B cell (primary cell): Measurements from ENCODE around the gene CPLX3. TPM values are rescaled to one million over a fixed set of nuclear protein-coding genes. Genes with fewer than 3 reads are reported as not detected.
A peak's percentile ranks its signal among the peaks of the same experiment; 100 is the strongest.

Experiments
- ATAC-seq: fragments of 200-7000 bp; cut with Tn5 transposase; one replicate; pipeline ENCODE4 v1.10.0; 2021; ENCODE audit warnings: low read depth, mild to moderate bottlenecking, moderate number of reproducible peaks, moderate library complexity
- CTCF ChIA-PET: fragments of 350-600 bp; sonication (Branson Sonifier 250); formaldehyde crosslinking; loops from one replicate; lab custom pipeline; 2021; ENCODE audit warnings: antibody characterized with exemption, inconsistent platforms; lab: Charles Lee
- POLR2A ChIA-PET: fragments of 350-600 bp; sonication (Branson Sonifier 250); formaldehyde crosslinking; loops from one replicate; lab custom pipeline; 2021; ENCODE audit warnings: antibody characterized with exemption; lab: Charles Lee
- DNase-seq: peaks from one replicate; pipeline ENCODE4 v3.0.0; 2013
- H2AFZ ChIP-seq: 2 replicates; pipeline ENCODE4 v1.6.1; 2012; ENCODE audit warnings: mild to moderate bottlenecking, low read depth, low read length; ENCODE audit not compliant: insufficient read depth, poor library complexity, severe bottlenecking
- H3K27ac ChIP-seq, 2 donors: 1 replicate in 1 of 2; 2 replicates in 1 of 2; pipeline ENCODE4 v1.5.1; 2012 to 2013; ENCODE audit warnings: low read length in 2 of 2, mild to moderate bottlenecking in 2 of 2, moderate library complexity in 1 of 2
- H3K27me3 ChIP-seq, 4 experiments: fragments of 200-600 bp in 1 of 4; sonication (generic) in 1 of 4; replicated peaks in 1 of 4; 1 replicate in 2 of 4; 2 replicates in 2 of 4; pipeline versions ENCODE4 v1.6.1 to v1.7.0; 2013 to 2016; ENCODE audit warnings: low read length in 3 of 4, mild to moderate bottlenecking in 2 of 4, mixed read lengths in 1 of 4, moderate library complexity in 1 of 4; ENCODE audit not compliant: insufficient read depth in 4 of 4, control insufficient read depth in 3 of 4; ENCODE audit errors: control extremely low read depth in 1 of 4
- H3K36me3 ChIP-seq, 2 experiments: replicated peaks in 1 of 2; 1 replicate in 1 of 2; 2 replicates in 1 of 2; pipeline versions ENCODE4 v1.6.1 to v1.7.1; 2013; ENCODE audit warnings: low read length in 1 of 2; ENCODE audit not compliant: insufficient read depth in 2 of 2, control insufficient read depth in 1 of 2; ENCODE audit errors: control extremely low read depth in 1 of 2, extremely low read depth in 1 of 2
- H3K4me1 ChIP-seq, 2 donors: fragments of 200-600 bp in 1 of 2; sonication (generic) in 1 of 2; 1 replicate in 1 of 2; 2 replicates in 1 of 2; pipeline versions ENCODE4 v1.5.1 to v1.6.1; 2013 to 2017; ENCODE audit warnings: low read length in 2 of 2; ENCODE audit not compliant: control insufficient read depth in 2 of 2, insufficient read depth in 2 of 2
- H3K4me2 ChIP-seq: replicated peaks from 2 replicates; pipeline ENCODE3; 2012; ENCODE audit warnings: mild to moderate bottlenecking, low read depth, low read length; ENCODE audit not compliant: poor library complexity, severe bottlenecking
- H3K4me3 ChIP-seq, 5 experiments: fragments of 200-600 bp in 1 of 5; sonication (generic) in 1 of 5; 1 replicate in 3 of 5; 2 replicates in 2 of 5; pipeline versions ENCODE4 v1.5.1 to v1.7.0; 2011 to 2016; ENCODE audit warnings: low read length in 4 of 5, mild to moderate bottlenecking in 4 of 5, low read depth in 2 of 5, control low read depth in 1 of 5, moderate library complexity in 1 of 5; ENCODE audit not compliant: insufficient read depth in 1 of 5; ENCODE audit errors: control extremely low read depth in 1 of 5, extremely low read depth in 1 of 5
- H3K79me2 ChIP-seq: fragments of 200-600 bp; sonication (generic); one replicate; pipeline ENCODE4 v1.6.0; 2016; ENCODE audit warnings: low read length; ENCODE audit not compliant: control insufficient read depth, insufficient read depth
- H3K9ac ChIP-seq: fragments of 200-600 bp; sonication (generic); 2 replicates; pipeline ENCODE4 v1.6.1; 2017; ENCODE audit warnings: mild to moderate bottlenecking, low read length, moderate library complexity
- H3K9me3 ChIP-seq, 3 donors: one replicate each; pipeline versions ENCODE4 v1.6.1 to v1.7.1; 2013; ENCODE audit warnings: low read length in 2 of 3; ENCODE audit not compliant: control insufficient read depth in 2 of 3, insufficient read depth in 1 of 3; ENCODE audit errors: control extremely low read depth in 1 of 3
- H4K20me1 ChIP-seq: 2 replicates; pipeline ENCODE4 v1.6.0; 2012; ENCODE audit warnings: mild to moderate bottlenecking, low read length; ENCODE audit not compliant: insufficient read depth, control insufficient read depth, poor library complexity, severe bottlenecking
- H3K27ac Mint-ChIP-seq: one replicate; pipeline ENCODE4 v1.8.0; 2021; ENCODE audit warnings: mixed read lengths
- H3K27me3 Mint-ChIP-seq: one replicate; pipeline ENCODE4 v1.8.0; 2021; ENCODE audit warnings: mixed read lengths
- H3K4me1 Mint-ChIP-seq: one replicate; pipeline ENCODE4 v1.8.0; 2021; ENCODE audit warnings: mixed read lengths
- H3K4me3 Mint-ChIP-seq: one replicate; pipeline ENCODE4 v1.8.0; 2021; ENCODE audit warnings: mixed read lengths
- H3K9me3 Mint-ChIP-seq: one replicate; pipeline ENCODE4 v1.8.0; 2022; ENCODE audit warnings: mixed read lengths; ENCODE audit not compliant: insufficient read depth
- EZH2 ChIP-seq: IDR thresholded peaks from 2 replicates; pipeline ENCODE4 v1.6.1; 2012; ENCODE audit warnings: borderline replicate concordance, low read depth, mild to moderate bottlenecking, moderate library complexity, low read length; ENCODE audit not compliant: insufficient read depth, poor library complexity, severe bottlenecking
- WGBS: methylation state at CpG from one replicate; pipeline ENCODE4 v1.1.5; 2013; ENCODE audit warnings: missing lambda C conversion rate; ENCODE audit not compliant: insufficient coverage; 5-methylcytosine and 5-hydroxymethylcytosine counted together
- intact Hi-C: fragments of 100-400 bp; cut with micrococcal nuclease; formaldehyde crosslinking; loops from one replicate; pipeline ENCODE4 v1.10.0; 2022
- polyA plus RNA-seq: library from polyadenylated mRNA; depleted of rRNA; stranded (reverse); fragments of >200 nt; gene quantifications from 2 replicates; pipeline ENCODE4 v1.2.3, GENCODE V29; 2012
- total RNA-seq, 2 donors: library from RNA; stranded (reverse); fragments of 120-200 nt in 1 of 2; gene quantifications; 1 replicate in 1 of 2; 2 replicates in 1 of 2; pipeline versions ENCODE4 v1.2.3 to v1.2.4, GENCODE V29; 2013 to 2022
- TF ChIP-seq, protein P1 (sequence below): fragments of 200-600 bp; IDR thresholded peaks from one replicate; pipeline ENCODE4 v1.8.0; 2022; ENCODE audit warnings: antibody characterized with exemption, mild to moderate bottlenecking

CPLX3 gene
- total and polyA plus RNA-seq, 2 donors (not counting 1 experiment from before 2014, with no cell fraction given) = 0.60 TPM; not detected in 1

DNA sequence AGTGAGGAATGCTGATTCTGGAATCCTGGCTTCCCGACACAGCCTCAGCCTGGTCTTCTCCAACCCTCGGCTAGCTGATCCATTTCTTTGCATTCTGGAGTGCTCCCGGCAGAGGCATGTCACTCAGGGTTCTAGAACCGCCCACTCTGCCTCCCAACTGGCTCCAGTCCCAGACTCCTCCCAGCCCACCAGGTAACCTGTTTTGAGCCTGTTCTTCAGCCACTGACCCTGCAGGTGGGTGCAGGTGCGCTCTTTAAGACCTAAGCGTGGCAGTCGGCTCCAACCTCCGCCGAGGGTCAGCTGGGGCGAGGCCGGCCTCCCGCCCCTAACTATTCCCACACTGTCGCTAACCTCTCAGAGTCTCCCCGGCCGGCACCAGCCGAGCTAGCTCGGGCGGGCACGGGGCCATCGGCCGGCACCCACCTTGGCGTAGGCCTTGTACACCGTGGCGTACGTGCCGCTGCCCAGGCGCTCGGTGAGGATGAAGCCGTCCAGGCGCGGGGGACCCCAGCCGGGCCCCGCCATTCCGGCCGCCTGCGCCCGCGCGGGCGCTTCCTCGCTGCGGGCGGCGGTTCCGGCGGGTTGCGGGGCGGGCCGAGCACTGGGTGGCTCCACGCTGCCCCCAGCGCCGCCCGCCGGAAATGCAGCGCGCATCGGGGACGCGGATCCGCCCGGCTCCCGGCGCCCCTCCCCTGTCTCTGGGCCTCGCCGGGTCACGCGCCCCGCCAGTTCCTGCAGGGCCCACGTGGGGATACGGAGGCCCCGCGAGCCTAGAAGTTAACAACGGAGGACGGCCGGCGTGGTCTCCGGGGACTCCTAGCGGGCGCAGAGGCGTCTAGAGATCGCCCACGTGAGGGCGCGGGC, 16.4 kb downstream of the CPLX3 start, which contains the start of gene ULK3:
Gene ULK3 (minus strand): TSS at position 576 of the 864 bp plus-strand sequence. CDS start 51 bp downstream, at position 525.
- Histone ChIP-seq H3K9ac (peak within 1 kb of the TSS; percentile 80), H3K4me1 (peaks cover 26 to 40% of the 10 kb centered on the region in 2 donors), H3K4me3 (peak within 1 kb of the TSS; percentile 65 to 88 (median 72)), H3K27ac (peak within 1 kb of the TSS; percentile 78 to 81), H3K4me2 (peak within 1 kb of the TSS; percentile 88), H4K20me1 (no peaks in the 10 kb centered on the region), H3K79me2 (peaks cover 7% of the 10 kb centered on the region), H3K27me3 (no peaks in the 10 kb centered on the region), H3K9me3 (no peaks in the 10 kb centered on the region), H2AFZ (peak within 1 kb of the TSS; percentile 95), H3K36me3 (peaks cover 0 to 21% of the 10 kb centered on the region in 2 experiments)
- peak; percentile 95 for ATAC-seq
- intact Hi-C loops = loop anchor here (1.0 to 5.0 kb wide), 8 partner anchors 30 to 229 kb away; partner anchors contain the start of genes FAM219B and SCAMP2
- H3K27ac Mint-ChIP-seq = peak within 1 kb of the TSS; percentile 92
- WGBS = under 1% methylated on average over 84 of the region's 84 CpGs
- ChIA-PET CTCF (interaction anchor here (0.5 to 10.2 kb wide), 15 partner anchors 11 to 226 kb away, joined by 3 to 98 read pairs (median 5); partner anchors contain the start of gene MPI), POLR2A (interaction anchor here (0.7 to 1.8 kb wide), 6 partner anchors 14 to 96 kb away, joined by 3 to 10 read pairs (median 4); no protein-coding TSS in a partner anchor)
- no peaks in the 10 kb centered on the region for H3K27me3 Mint-ChIP-seq
- H3K9me3 Mint-ChIP-seq = no peaks in the 10 kb centered on the region
- TF ChIP-seq, protein P1, sequence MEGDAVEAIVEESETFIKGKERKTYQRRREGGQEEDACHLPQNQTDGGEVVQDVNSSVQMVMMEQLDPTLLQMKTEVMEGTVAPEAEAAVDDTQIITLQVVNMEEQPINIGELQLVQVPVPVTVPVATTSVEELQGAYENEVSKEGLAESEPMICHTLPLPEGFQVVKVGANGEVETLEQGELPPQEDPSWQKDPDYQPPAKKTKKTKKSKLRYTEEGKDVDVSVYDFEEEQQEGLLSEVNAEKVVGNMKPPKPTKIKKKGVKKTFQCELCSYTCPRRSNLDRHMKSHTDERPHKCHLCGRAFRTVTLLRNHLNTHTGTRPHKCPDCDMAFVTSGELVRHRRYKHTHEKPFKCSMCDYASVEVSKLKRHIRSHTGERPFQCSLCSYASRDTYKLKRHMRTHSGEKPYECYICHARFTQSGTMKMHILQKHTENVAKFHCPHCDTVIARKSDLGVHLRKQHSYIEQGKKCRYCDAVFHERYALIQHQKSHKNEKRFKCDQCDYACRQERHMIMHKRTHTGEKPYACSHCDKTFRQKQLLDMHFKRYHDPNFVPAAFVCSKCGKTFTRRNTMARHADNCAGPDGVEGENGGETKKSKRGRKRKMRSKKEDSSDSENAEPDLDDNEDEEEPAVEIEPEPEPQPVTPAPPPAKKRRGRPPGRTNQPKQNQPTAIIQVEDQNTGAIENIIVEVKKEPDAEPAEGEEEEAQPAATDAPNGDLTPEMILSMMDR = peak; percentile 80
- TF ChIP-seq EZH2 = no peak
- peak within 1 kb of the TSS; percentile 91 for H3K4me3 Mint-ChIP-seq
- DNase-seq = peak; percentile 95
- peaks cover 43% of the 10 kb centered on the region for H3K4me1 Mint-ChIP-seq
